SH-SY5Y (cell line): ENCODE results near the gene HVCN1.

Experiments used
- GATA2 ChIP-seq: IDR thresholded peaks from 2 replicates; pipeline ENCODE4 v1.6.1; 2011; ENCODE audit warnings: mild to moderate bottlenecking, low read depth, low read length
- GATA3 ChIP-seq: IDR thresholded peaks from 2 replicates; pipeline ENCODE4 v1.6.1; 2011; ENCODE audit warnings: low read depth, mild to moderate bottlenecking, low read length, moderate library complexity

DNA sequence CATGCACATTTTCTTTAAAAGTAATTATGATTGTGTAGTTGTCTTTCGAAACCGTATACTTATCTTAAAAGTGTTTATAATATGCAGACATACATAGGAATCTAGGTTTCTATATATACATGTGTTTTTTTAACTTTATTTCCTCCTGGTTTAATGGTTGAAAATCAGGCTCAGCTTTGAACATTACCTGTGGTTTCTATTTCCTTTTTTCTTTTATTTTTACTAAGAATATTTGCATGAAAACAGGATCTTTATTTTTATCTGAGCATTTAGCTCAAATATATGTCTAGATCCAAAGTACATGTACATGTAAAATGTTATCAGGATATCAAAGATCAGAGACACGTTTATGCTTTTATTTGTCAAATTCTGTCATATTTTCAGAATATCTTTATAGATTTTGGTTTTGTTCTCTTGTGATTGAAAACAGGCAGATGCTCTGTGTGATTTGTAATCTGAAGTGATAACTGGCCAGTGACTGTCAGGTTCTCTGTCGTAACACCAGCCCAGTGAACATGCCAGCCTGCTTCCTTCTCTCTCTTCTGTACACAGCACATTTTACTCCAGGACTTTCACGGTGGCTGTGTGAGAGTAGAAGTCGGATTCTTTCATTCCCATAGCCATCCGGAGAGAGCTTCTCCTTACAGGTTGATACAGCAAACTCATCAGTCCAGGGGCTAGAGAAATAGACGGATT lies 61.3 kb downstream of the HVCN1 start:
- no peak for TF ChIP-seq GATA2
- no peak for TF ChIP-seq GATA3
